Adrenal gland (tissue), 12 donors: Measurements from ENCODE around the gene ALG12. TPM values are rescaled to one million over a fixed set of nuclear protein-coding genes. Genes with fewer than 3 reads are reported as not detected.

Source experiments
- DNase-seq, 7 donors: peaks; one replicate each; pipeline ENCODE4 v3.0.0-alpha.2; 2019 to 2020
- H3K27ac ChIP-seq, 5 donors: fragments of 200-600 bp; sonication (generic) in 4 of 5; 1 replicate in 3 of 5; 2 replicates in 2 of 5; pipeline versions ENCODE4 v1.5.1 to v1.8.0; 2016 to 2020; ENCODE audit warnings: mild to moderate bottlenecking in 1 of 5
- H3K27me3 ChIP-seq: fragments of 200-600 bp; 2 replicates; pipeline ENCODE4 v1.8.0; 2021
- H3K36me3 ChIP-seq, 2 donors: fragments of 200-600 bp; replicated peaks in 1 of 2; 1 replicate in 1 of 2; 2 replicates in 1 of 2; pipeline versions ENCODE4 v1.5.1 to v1.8.0; 2018 to 2022
- H3K4me1 ChIP-seq, 2 donors: fragments of 200-600 bp; replicated peaks in 1 of 2; 1 replicate in 1 of 2; 2 replicates in 1 of 2; pipeline versions ENCODE4 v1.5.1 to v1.8.0; 2018 to 2021
- H3K4me3 ChIP-seq, 4 donors: fragments of 200-600 bp; sonication (generic) in 3 of 4; one replicate each; pipeline ENCODE4 v1.5.1; 2016 to 2018
- H3K9me3 ChIP-seq, 3 donors: fragments of 200-600 bp; sonication (generic) in 1 of 3; replicated peaks in 1 of 3; 1 replicate in 2 of 3; 2 replicates in 1 of 3; pipeline versions ENCODE4 v1.5.1 to v1.8.0; 2016 to 2021
- POLR2A ChIP-seq, 2 donors: fragments of 450-650 bp; IDR thresholded peaks; one replicate each; pipeline ENCODE4 v1.6.1; 2017; ENCODE audit warnings: antibody characterized with exemption in 2 of 2, mild to moderate bottlenecking in 2 of 2, moderate library complexity in 1 of 2
- WGBS, 4 donors: extraction: QIAGEN DNeasy Blood & Tissue Kit in 2 of 4; methylation state at CpG; one replicate each; pipeline versions ENCODE4 v1.1.5 to v1.1.7; 2013 to 2017; 5-methylcytosine and 5-hydroxymethylcytosine counted together
- intact Hi-C, 2 donors: fragments of 100-400 bp; cut with DNase I; formaldehyde crosslinking; loops; one replicate each; pipeline versions ENCODE4 v1.14.1 to v1.15.0; 2022 to 2023
- polyA plus RNA-seq, 3 donors: library from polyadenylated mRNA; stranded (reverse); fragments of 200-250 nt in 2 of 3; fragments of 350-450 nt in 1 of 3; fragmentation: Illumina TruSeq in 1 of 3; extraction: RNeasy Lipid Tissue Mini Kit (QIAGEN cat#74804) in 1 of 3; gene quantifications; one replicate each; pipeline ENCODE4 v1.2.3, GENCODE V29; 2013 to 2014
- total RNA-seq, 9 donors: library from RNA; depleted of rRNA in 4 of 9; stranded (reverse); fragments of >200 nt in 4 of 9; fragments of 120-200 nt in 1 of 9; fragmentation: NEBNext Ultra II Directional in 1 of 9; extraction: Animal tissue kit (Norgen Biotek cat#: 25700) in 1 of 9; gene quantifications; one replicate each; pipeline versions ENCODE4 v1.1.0 to v1.2.4, GENCODE V29; 2013 to 2023
- TF ChIP-seq, protein P1 (sequence below), 6 experiments: fragments of 450-650 bp in 4 of 6; fragments of 200-600 bp in 2 of 6; sonication (generic) in 1 of 6; IDR thresholded peaks; 1 replicate in 5 of 6; 2 replicates in 1 of 6; pipeline versions ENCODE4 v1.5.1 to v1.8.0; 2016 to 2021; ENCODE audit warnings: antibody characterized with exemption in 6 of 6, mild to moderate bottlenecking in 2 of 6, moderate library complexity in 1 of 6
- donor health status: healthy with polysubstance abuse.
- donor health status: Bipolar disorder and iron deficiency.
- donor health status: DM: yes; HTN: yes; CAD: no.
- donor health status: DM: no; HTN: no; CAD: no.
- donor health status: DM: no; HTN: no; CAD: no.
- donor health status: DM: yes; HTN: yes; CAD: no.

ALG12 gene
- total and polyA plus RNA-seq, 12 donors = 6.4 to 33.6 (median 18.9) TPM

DNA sequence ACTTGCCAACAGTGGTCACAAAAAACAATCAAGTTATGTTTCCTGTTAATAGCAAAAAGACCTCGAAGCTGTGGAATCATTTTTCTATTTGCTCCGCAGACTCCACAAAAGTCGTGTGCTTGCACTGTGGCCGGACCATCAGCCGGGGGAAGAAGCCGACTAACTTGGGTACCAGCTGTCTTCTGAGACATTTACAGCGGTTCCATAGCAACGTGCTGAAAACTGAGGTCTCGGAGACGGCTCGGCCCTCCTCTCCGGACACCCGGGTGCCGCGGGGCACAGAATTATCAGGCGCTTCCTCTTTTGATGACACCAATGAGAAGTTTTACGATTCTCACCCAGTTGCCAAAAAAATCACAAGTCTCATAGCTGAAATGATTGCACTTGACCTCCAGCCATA, 33.0 kb downstream of the ALG12 start:
- DNase-seq = no peak
- no peaks in the 10 kb centered on the region for H3K27me3 ChIP-seq
- 95 to 99% (median 97%) methylated on average over 17 of the region's 17 CpGs for WGBS, 4 donors
- H3K4me1 ChIP-seq = no peaks in the 10 kb centered on the region
- H3K4me3 ChIP-seq = no peak overlapping the region
- peaks cover 0 to 12% of the 10 kb centered on the region in 2 donors for H3K36me3 ChIP-seq
- intact Hi-C loops = no loop called here
- H3K27ac ChIP-seq = no peak overlapping the region
- no peak for TF ChIP-seq POLR2A (IDR thresholded peaks at IDR 0.05)
- TF ChIP-seq, protein P1, sequence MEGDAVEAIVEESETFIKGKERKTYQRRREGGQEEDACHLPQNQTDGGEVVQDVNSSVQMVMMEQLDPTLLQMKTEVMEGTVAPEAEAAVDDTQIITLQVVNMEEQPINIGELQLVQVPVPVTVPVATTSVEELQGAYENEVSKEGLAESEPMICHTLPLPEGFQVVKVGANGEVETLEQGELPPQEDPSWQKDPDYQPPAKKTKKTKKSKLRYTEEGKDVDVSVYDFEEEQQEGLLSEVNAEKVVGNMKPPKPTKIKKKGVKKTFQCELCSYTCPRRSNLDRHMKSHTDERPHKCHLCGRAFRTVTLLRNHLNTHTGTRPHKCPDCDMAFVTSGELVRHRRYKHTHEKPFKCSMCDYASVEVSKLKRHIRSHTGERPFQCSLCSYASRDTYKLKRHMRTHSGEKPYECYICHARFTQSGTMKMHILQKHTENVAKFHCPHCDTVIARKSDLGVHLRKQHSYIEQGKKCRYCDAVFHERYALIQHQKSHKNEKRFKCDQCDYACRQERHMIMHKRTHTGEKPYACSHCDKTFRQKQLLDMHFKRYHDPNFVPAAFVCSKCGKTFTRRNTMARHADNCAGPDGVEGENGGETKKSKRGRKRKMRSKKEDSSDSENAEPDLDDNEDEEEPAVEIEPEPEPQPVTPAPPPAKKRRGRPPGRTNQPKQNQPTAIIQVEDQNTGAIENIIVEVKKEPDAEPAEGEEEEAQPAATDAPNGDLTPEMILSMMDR (IDR thresholded peaks at IDR 0.05) = no peak
- H3K9me3 ChIP-seq = no peaks in the 10 kb centered on the region

DNA sequence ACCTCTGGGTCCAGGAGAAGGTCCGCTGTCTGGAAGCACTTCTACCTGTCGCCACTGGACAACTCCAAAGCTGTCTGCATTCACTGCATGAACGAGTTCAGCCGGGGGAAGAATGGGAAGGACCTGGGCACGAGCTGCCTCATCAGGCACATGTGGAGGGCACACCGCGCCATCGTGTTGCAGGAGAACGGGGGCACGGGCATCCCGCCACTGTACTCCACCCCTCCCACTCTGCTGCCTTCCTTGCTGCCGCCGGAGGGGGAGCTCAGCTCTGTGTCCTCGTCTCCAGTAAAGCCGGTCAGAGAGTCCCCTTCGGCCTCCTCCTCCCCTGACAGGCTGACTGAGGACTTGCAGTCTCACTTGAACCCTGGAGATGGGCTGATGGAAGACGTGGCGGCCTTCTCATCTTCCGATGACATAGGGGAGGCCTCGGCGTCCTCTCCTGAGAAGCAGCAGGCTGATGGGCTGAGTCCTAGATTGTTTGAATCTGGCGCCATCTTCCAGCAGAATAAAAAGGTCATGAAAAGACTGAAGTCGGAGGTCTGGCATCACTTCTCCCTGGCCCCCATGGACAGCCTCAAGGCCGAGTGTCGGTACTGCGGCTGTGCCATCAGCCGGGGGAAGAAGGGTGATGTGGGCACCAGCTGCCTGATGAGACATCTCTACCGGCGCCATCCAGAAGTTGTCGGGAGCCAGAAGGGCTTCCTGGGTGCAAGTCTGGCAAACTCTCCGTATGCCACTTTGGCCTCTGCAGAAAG, 33.6 kb downstream of the ALG12 start:
- TF ChIP-seq POLR2A (IDR thresholded peaks at IDR 0.05) = no peak
- TF ChIP-seq, protein P1 (IDR thresholded peaks at IDR 0.05) = no peak
- Histone ChIP-seq H3K4me3 (no peak overlapping the region), H3K27me3 (no peaks in the 10 kb centered on the region), H3K36me3 (peaks cover 0 to 12% of the 10 kb centered on the region in 2 donors), H3K27ac (no peak overlapping the region), H3K9me3 (no peaks in the 10 kb centered on the region), H3K4me1 (no peaks in the 10 kb centered on the region)
- intact Hi-C loops = no loop called here
- no peak for DNase-seq
- 92 to 95% (median 94%) methylated on average over 29 to 31 of the region's 31 CpGs for WGBS, 4 donors

DNA sequence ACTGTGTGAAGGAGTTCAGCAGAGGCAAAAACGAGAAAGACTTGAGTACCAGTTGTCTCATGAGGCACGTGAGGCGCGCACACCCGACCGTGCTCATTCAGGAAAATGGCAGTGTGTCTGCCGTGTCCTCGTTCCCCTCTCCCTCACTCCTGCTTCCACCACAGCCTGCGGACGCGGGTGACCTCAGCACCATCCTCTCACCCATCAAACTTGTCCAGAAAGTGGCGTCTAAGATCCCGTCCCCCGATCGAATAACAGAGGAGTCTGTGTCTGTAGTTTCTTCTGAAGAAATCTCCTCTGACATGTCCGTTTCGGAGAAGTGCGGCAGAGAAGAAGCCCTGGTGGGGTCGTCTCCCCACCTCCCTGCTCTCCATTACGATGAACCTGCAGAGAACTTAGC, 34.2 kb downstream of the ALG12 start:
- WGBS, 4 donors = 92 to 97% (median 96%) methylated on average over 17 to 20 of the region's 20 CpGs

DNA sequence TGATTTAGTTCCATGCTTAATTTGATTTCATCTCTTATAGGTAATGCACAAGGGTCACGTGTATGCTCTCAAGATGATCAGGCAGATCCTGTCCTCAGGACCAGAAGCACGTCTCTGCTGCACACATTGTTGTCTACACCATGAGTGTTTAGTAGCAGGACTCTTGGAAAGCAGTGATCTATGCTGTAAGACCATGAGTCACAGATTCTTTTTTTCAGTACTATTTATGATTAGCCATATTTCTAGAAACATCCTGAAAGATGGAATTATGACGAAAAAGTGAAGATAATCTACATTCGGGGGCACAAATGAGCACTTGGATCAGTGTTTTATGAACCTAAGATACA, 35.0 kb downstream of the ALG12 start:
- no peak for TF ChIP-seq POLR2A (IDR thresholded peaks at IDR 0.05)
- TF ChIP-seq, protein P1 (IDR thresholded peaks at IDR 0.05) = no peak
- Histone ChIP-seq H3K4me1 (no peaks in the 10 kb centered on the region), H3K27me3 (no peaks in the 10 kb centered on the region), H3K4me3 (no peak overlapping the region), H3K36me3 (peaks cover 0 to 12% of the 10 kb centered on the region in 2 donors), H3K9me3 (no peaks in the 10 kb centered on the region), H3K27ac (no peak overlapping the region)
- intact Hi-C loops = no loop called here
- WGBS, 4 donors = 92 to 96% (median 94%) methylated on average over 4 of the region's 4 CpGs
- no peak for DNase-seq

More for the DNA sequence above, 34.2 kb downstream of the ALG12 start:
- Histone ChIP-seq H3K27ac (no peak overlapping the region), H3K4me1 (no peaks in the 10 kb centered on the region), H3K4me3 (no peak overlapping the region), H3K36me3 (peaks cover 0 to 12% of the 10 kb centered on the region in 2 donors), H3K27me3 (no peaks in the 10 kb centered on the region), H3K9me3 (no peaks in the 10 kb centered on the region)
- no peak for DNase-seq
- intact Hi-C loops = no loop called here
- TF ChIP-seq, protein P1 (IDR thresholded peaks at IDR 0.05) = no peak
- no peak for TF ChIP-seq POLR2A (IDR thresholded peaks at IDR 0.05)
